ENCODE results near the gene KDM3B.

- no peak for TF ChIP-seq ZNF274 (IDR thresholded peaks at IDR 0.05; ENCODE audit: borderline replicate concordance, extremely low read depth, low read length)
- no peak for TF ChIP-seq RFX5 (IDR thresholded peaks at IDR 0.05; ENCODE audit: borderline replicate concordance, low read depth, low read length)
- TF ChIP-seq SIRT6 (IDR thresholded peaks at IDR 0.05; ENCODE audit: low read length), result no peak
- no peak for TF ChIP-seq SIN3A (conservative IDR thresholded peaks at IDR 0.05 in 1 of 2, IDR thresholded peaks at IDR 0.05 in 1 of 2; ENCODE audit: low read depth in 1 of 2, low read length in 2 of 2)
Measured at GRCh38 chr5:138463419-138464007, 111.0 kb downstream of the KDM3B start.

All from H1 (cell line).